B cell (primary cell): ENCODE results near the gene CCNI2. TPM values are rescaled to one million over a fixed set of nuclear protein-coding genes. Genes with fewer than 3 reads are reported as not detected.

Experiments
- ATAC-seq: fragments of 200-7000 bp; cut with Tn5 transposase; one replicate; pipeline ENCODE4 v1.10.0; 2021; ENCODE audit warnings: low read depth, mild to moderate bottlenecking, moderate number of reproducible peaks, moderate library complexity
- CTCF ChIA-PET: fragments of 350-600 bp; sonication (Branson Sonifier 250); formaldehyde crosslinking; loops from one replicate; lab custom pipeline; 2021; ENCODE audit warnings: antibody characterized with exemption, inconsistent platforms; lab: Charles Lee
- POLR2A ChIA-PET: fragments of 350-600 bp; sonication (Branson Sonifier 250); formaldehyde crosslinking; loops from one replicate; lab custom pipeline; 2021; ENCODE audit warnings: antibody characterized with exemption; lab: Charles Lee
- DNase-seq: peaks from one replicate; pipeline ENCODE4 v3.0.0; 2013
- H2AFZ ChIP-seq: 2 replicates; pipeline ENCODE4 v1.6.1; 2012; ENCODE audit warnings: mild to moderate bottlenecking, low read depth, low read length; ENCODE audit not compliant: insufficient read depth, poor library complexity, severe bottlenecking
- H3K27ac ChIP-seq, 2 donors: 1 replicate in 1 of 2; 2 replicates in 1 of 2; pipeline ENCODE4 v1.5.1; 2012 to 2013; ENCODE audit warnings: low read length in 2 of 2, mild to moderate bottlenecking in 2 of 2, moderate library complexity in 1 of 2
- H3K27me3 ChIP-seq, 4 experiments: fragments of 200-600 bp in 1 of 4; sonication (generic) in 1 of 4; replicated peaks in 1 of 4; 1 replicate in 2 of 4; 2 replicates in 2 of 4; pipeline versions ENCODE4 v1.6.1 to v1.7.0; 2013 to 2016; ENCODE audit warnings: low read length in 3 of 4, mild to moderate bottlenecking in 2 of 4, mixed read lengths in 1 of 4, moderate library complexity in 1 of 4; ENCODE audit not compliant: insufficient read depth in 4 of 4, control insufficient read depth in 3 of 4; ENCODE audit errors: control extremely low read depth in 1 of 4
- H3K36me3 ChIP-seq, 2 experiments: replicated peaks in 1 of 2; 1 replicate in 1 of 2; 2 replicates in 1 of 2; pipeline versions ENCODE4 v1.6.1 to v1.7.1; 2013; ENCODE audit warnings: low read length in 1 of 2; ENCODE audit not compliant: insufficient read depth in 2 of 2, control insufficient read depth in 1 of 2; ENCODE audit errors: control extremely low read depth in 1 of 2, extremely low read depth in 1 of 2
- H3K4me1 ChIP-seq, 2 donors: fragments of 200-600 bp in 1 of 2; sonication (generic) in 1 of 2; 1 replicate in 1 of 2; 2 replicates in 1 of 2; pipeline versions ENCODE4 v1.5.1 to v1.6.1; 2013 to 2017; ENCODE audit warnings: low read length in 2 of 2; ENCODE audit not compliant: control insufficient read depth in 2 of 2, insufficient read depth in 2 of 2
- H3K4me2 ChIP-seq: replicated peaks from 2 replicates; pipeline ENCODE3; 2012; ENCODE audit warnings: mild to moderate bottlenecking, low read depth, low read length; ENCODE audit not compliant: poor library complexity, severe bottlenecking
- H3K4me3 ChIP-seq, 5 experiments: fragments of 200-600 bp in 1 of 5; sonication (generic) in 1 of 5; 1 replicate in 3 of 5; 2 replicates in 2 of 5; pipeline versions ENCODE4 v1.5.1 to v1.7.0; 2011 to 2016; ENCODE audit warnings: low read length in 4 of 5, mild to moderate bottlenecking in 4 of 5, low read depth in 2 of 5, control low read depth in 1 of 5, moderate library complexity in 1 of 5; ENCODE audit not compliant: insufficient read depth in 1 of 5; ENCODE audit errors: control extremely low read depth in 1 of 5, extremely low read depth in 1 of 5
- H3K79me2 ChIP-seq: fragments of 200-600 bp; sonication (generic); one replicate; pipeline ENCODE4 v1.6.0; 2016; ENCODE audit warnings: low read length; ENCODE audit not compliant: control insufficient read depth, insufficient read depth
- H3K9ac ChIP-seq: fragments of 200-600 bp; sonication (generic); 2 replicates; pipeline ENCODE4 v1.6.1; 2017; ENCODE audit warnings: mild to moderate bottlenecking, low read length, moderate library complexity
- H3K9me3 ChIP-seq, 3 donors: one replicate each; pipeline versions ENCODE4 v1.6.1 to v1.7.1; 2013; ENCODE audit warnings: low read length in 2 of 3; ENCODE audit not compliant: control insufficient read depth in 2 of 3, insufficient read depth in 1 of 3; ENCODE audit errors: control extremely low read depth in 1 of 3
- H4K20me1 ChIP-seq: 2 replicates; pipeline ENCODE4 v1.6.0; 2012; ENCODE audit warnings: mild to moderate bottlenecking, low read length; ENCODE audit not compliant: insufficient read depth, control insufficient read depth, poor library complexity, severe bottlenecking
- H3K27ac Mint-ChIP-seq: one replicate; pipeline ENCODE4 v1.8.0; 2021; ENCODE audit warnings: mixed read lengths
- H3K27me3 Mint-ChIP-seq: one replicate; pipeline ENCODE4 v1.8.0; 2021; ENCODE audit warnings: mixed read lengths
- H3K4me1 Mint-ChIP-seq: one replicate; pipeline ENCODE4 v1.8.0; 2021; ENCODE audit warnings: mixed read lengths
- H3K4me3 Mint-ChIP-seq: one replicate; pipeline ENCODE4 v1.8.0; 2021; ENCODE audit warnings: mixed read lengths
- H3K9me3 Mint-ChIP-seq: one replicate; pipeline ENCODE4 v1.8.0; 2022; ENCODE audit warnings: mixed read lengths; ENCODE audit not compliant: insufficient read depth
- EZH2 ChIP-seq: IDR thresholded peaks from 2 replicates; pipeline ENCODE4 v1.6.1; 2012; ENCODE audit warnings: borderline replicate concordance, low read depth, mild to moderate bottlenecking, moderate library complexity, low read length; ENCODE audit not compliant: insufficient read depth, poor library complexity, severe bottlenecking
- WGBS: methylation state at CpG from one replicate; pipeline ENCODE4 v1.1.5; 2013; ENCODE audit warnings: missing lambda C conversion rate; ENCODE audit not compliant: insufficient coverage; 5-methylcytosine and 5-hydroxymethylcytosine counted together
- intact Hi-C: fragments of 100-400 bp; cut with micrococcal nuclease; formaldehyde crosslinking; loops from one replicate; pipeline ENCODE4 v1.10.0; 2022
- polyA plus RNA-seq: library from polyadenylated mRNA; depleted of rRNA; stranded (reverse); fragments of >200 nt; gene quantifications from 2 replicates; pipeline ENCODE4 v1.2.3, GENCODE V29; 2012
- total RNA-seq, 2 donors: library from RNA; stranded (reverse); fragments of 120-200 nt in 1 of 2; gene quantifications; 1 replicate in 1 of 2; 2 replicates in 1 of 2; pipeline versions ENCODE4 v1.2.3 to v1.2.4, GENCODE V29; 2013 to 2022
- TF ChIP-seq, protein P1 (sequence below): fragments of 200-600 bp; IDR thresholded peaks from one replicate; pipeline ENCODE4 v1.8.0; 2022; ENCODE audit warnings: antibody characterized with exemption, mild to moderate bottlenecking

The CCNI2 gene
- total and polyA plus RNA-seq, 2 donors (not counting 1 experiment from before 2014, with no cell fraction given) = 0.39 to 2.0 TPM

DNA sequence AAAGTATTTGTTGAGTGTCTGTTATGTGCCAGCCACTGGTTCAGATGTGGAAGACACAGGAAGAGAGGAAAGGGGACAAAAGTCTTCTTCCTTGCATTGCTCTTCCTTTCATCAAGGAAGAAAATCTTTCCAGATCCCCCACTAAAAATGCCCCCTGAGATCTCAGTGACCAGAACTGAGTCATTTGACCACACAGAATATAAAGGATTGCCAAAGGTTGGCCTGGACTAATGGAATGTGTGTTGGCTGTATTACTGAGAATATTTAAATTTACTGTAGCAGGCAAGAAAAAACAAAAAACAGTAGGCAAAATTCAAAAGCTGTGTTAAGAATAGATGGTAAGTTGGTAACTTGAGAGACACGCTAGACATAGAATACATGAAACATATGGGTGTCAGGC lies 39.9 kb downstream of the CCNI2 start:
- no peaks in the 10 kb centered on the region for H3K9me3 ChIP-seq
- no peak overlapping the region for H3K4me2 ChIP-seq
- Mint-ChIP-seq H3K9me3 (no peaks in the 10 kb centered on the region), H3K4me1 (no peaks in the 10 kb centered on the region), H3K4me3 (no peak overlapping the region), H3K27ac (no peak overlapping the region), H3K27me3 (peaks cover 28% of the 10 kb centered on the region)
- TF ChIP-seq EZH2 = no peak
- TF ChIP-seq, protein P1, sequence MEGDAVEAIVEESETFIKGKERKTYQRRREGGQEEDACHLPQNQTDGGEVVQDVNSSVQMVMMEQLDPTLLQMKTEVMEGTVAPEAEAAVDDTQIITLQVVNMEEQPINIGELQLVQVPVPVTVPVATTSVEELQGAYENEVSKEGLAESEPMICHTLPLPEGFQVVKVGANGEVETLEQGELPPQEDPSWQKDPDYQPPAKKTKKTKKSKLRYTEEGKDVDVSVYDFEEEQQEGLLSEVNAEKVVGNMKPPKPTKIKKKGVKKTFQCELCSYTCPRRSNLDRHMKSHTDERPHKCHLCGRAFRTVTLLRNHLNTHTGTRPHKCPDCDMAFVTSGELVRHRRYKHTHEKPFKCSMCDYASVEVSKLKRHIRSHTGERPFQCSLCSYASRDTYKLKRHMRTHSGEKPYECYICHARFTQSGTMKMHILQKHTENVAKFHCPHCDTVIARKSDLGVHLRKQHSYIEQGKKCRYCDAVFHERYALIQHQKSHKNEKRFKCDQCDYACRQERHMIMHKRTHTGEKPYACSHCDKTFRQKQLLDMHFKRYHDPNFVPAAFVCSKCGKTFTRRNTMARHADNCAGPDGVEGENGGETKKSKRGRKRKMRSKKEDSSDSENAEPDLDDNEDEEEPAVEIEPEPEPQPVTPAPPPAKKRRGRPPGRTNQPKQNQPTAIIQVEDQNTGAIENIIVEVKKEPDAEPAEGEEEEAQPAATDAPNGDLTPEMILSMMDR = no peak
- no peaks in the 10 kb centered on the region for H3K79me2 ChIP-seq
- H3K36me3 ChIP-seq = no peaks in the 10 kb centered on the region
- H3K4me1 ChIP-seq = no peaks in the 10 kb centered on the region
- CTCF ChIA-PET = no interaction called here
- ATAC-seq (no peak), DNase-seq (no peak)
- no peak overlapping the region for H3K27ac ChIP-seq
- no peak overlapping the region for H3K4me3 ChIP-seq
- H3K27me3 ChIP-seq = peaks cover 0 to 22% (median 8%) of the 10 kb centered on the region in 4 experiments
- no peaks in the 10 kb centered on the region for H4K20me1 ChIP-seq
- POLR2A ChIA-PET = no interaction called here
- H2AFZ ChIP-seq = no peak overlapping the region
- intact Hi-C loops = no loop called here
- no peak overlapping the region for H3K9ac ChIP-seq
- WGBS = no CpG with 5 or more reads among the region's 1 CpG

DNA sequence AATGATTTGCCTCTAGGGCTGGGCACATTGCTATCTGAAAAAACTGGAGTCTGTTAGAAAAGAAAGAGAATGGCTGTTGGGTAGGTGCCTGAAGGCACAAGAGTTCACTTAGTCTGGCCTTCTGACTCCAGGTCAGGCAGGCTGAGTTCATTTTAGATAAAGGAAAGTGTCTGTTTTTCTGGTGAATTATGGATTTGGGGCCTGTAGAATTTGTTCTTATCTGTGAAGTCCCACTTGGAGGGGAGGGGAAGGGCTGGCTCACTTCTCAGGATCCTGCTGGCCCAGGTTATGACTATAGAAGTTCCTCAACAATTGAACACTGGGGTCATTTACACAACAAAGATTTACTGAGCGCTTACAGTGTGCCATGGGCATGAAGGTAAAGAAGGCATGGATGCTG lies 41.3 kb downstream of the CCNI2 start:
- ATAC-seq = no peak
- H3K9me3 Mint-ChIP-seq = no peaks in the 10 kb centered on the region

More for the DNA sequence above, 41.3 kb downstream of the CCNI2 start:
- no CpG with 5 or more reads among the region's 1 CpG for WGBS
- Mint-ChIP-seq H3K4me1 (no peaks in the 10 kb centered on the region), H3K27me3 (peaks cover 33% of the 10 kb centered on the region), H3K4me3 (no peak overlapping the region), H3K27ac (no peak overlapping the region)
- Histone ChIP-seq H3K4me2 (no peak overlapping the region), H3K27me3 (peaks cover 0 to 19% (median 5%) of the 10 kb centered on the region in 4 experiments), H3K36me3 (no peaks in the 10 kb centered on the region), H3K27ac (no peak overlapping the region), H3K9me3 (no peaks in the 10 kb centered on the region), H3K79me2 (no peaks in the 10 kb centered on the region), H3K4me3 (no peak overlapping the region), H3K4me1 (no peaks in the 10 kb centered on the region), H2AFZ (no peak overlapping the region), H3K9ac (no peak overlapping the region), H4K20me1 (no peaks in the 10 kb centered on the region)
- no peak for DNase-seq
- ChIA-PET CTCF (no interaction called here), POLR2A (interaction anchor here (0.7 kb wide), 1 partner anchor 360 kb away, joined by 10 read pairs; no protein-coding TSS in a partner anchor)
- intact Hi-C loops = no loop called here
- no peak for TF ChIP-seq EZH2
- TF ChIP-seq, protein P1 = no peak
